CD4-positive, alpha-beta T cell treated with Interleukin-6 at 100 ng/mL for 8 hours (primary cell): Measurements from ENCODE around the gene RNF41.
"Not testable (repeated sequence)": the region's sequence is repeated elsewhere in the genome, so short reads cannot be mapped to it uniquely, and the experiment has no call there.

Experiments
- DNase-seq: peaks from one replicate; pipeline ENCODE4 v3.0.0-alpha.2; 2020; ENCODE audit warnings: mixed read lengths, low spot score

The RNF41 gene

GRCh38 chr12:56208006-56208405 is 13.7 kb downstream of the RNF41 start:
- no peak for DNase-seq

GRCh38 chr12:56206452-56207166 is 15.1 kb downstream of the RNF41 start:
- DNase-seq: peak; percentile 17

- no peak for DNase-seq
Measured at GRCh38 chr12:56205445-56205844, 16.3 kb downstream of the RNF41 start.

- no peak for DNase-seq
Measured at GRCh38 chr12:56204275-56204674, 17.4 kb downstream of the RNF41 start.

- no peak for DNase-seq
Measured at GRCh38 chr12:56202838-56203237, 18.9 kb downstream of the RNF41 start.

GRCh38 chr12:56202366-56202765 is 19.4 kb downstream of the RNF41 start:
- no peak for DNase-seq

- DNase-seq: no peak
Measured at GRCh38 chr12:56198836-56199235, 22.9 kb downstream of the RNF41 start.

- no peak for DNase-seq
Measured at GRCh38 chr12:56197921-56198635, 23.6 kb downstream of the RNF41 start.

GRCh38 chr12:56196818-56197550 is 24.7 kb downstream of the RNF41 start:
- DNase-seq: not testable (repeated sequence)

- peak; percentile 82 for DNase-seq
Measured at GRCh38 chr12:56193025-56193578, 28.6 kb downstream of the RNF41 start.

GRCh38 chr12:56192582-56192981 is 29.1 kb downstream of the RNF41 start:
- DNase-seq: no peak

GRCh38 chr12:56190695-56191155 is 31.0 kb downstream of the RNF41 start:
- no peak for DNase-seq

- peak; percentile 58 for DNase-seq
Measured at GRCh38 chr12:56189918-56190694, 31.6 kb downstream of the RNF41 start.

- DNase-seq: peak; percentile 80
Measured at GRCh38 chr12:56189099-56189917, 32.4 kb downstream of the RNF41 start, which contains the start of gene SMARCC2. TSS of gene SMARCC2 (minus strand) at chr12:56189483. CDS start at chr12:56189461, 22 bp downstream.

GRCh38 chr12:56188778-56189098 is 33.0 kb downstream of the RNF41 start:
- peak; percentile 3 for DNase-seq

GRCh38 chr12:56188131-56188777 is 33.5 kb downstream of the RNF41 start:
- DNase-seq: no peak

- no peak for DNase-seq
Measured at GRCh38 chr12:56186957-56187356, 34.8 kb downstream of the RNF41 start.

- DNase-seq: no peak
Measured at GRCh38 chr12:56178347-56178746, 43.4 kb downstream of the RNF41 start.

- no peak for DNase-seq
Measured at GRCh38 chr12:56172839-56173238, 48.9 kb downstream of the RNF41 start.

GRCh38 chr12:56169229-56169759 is 52.4 kb downstream of the RNF41 start:
- DNase-seq: no peak
